SU-DHL-6 (cell line): ENCODE results near the gene SCRN2.

Experiments
- H2AFZ ChIP-seq: fragments of 200-600 bp; sonication (generic); 2 replicates; pipeline ENCODE4 v1.6.1; 2014; ENCODE audit warnings: low read depth, mild to moderate bottlenecking, moderate library complexity, mixed read lengths, antibody characterized with exemption, low read length; ENCODE audit not compliant: severe bottlenecking
- H3F3A ChIP-seq: fragments of 200-600 bp; shearing (Covaris generic); 2 replicates; pipeline ENCODE4 v1.6.0; 2016; ENCODE audit warnings: antibody characterized with exemption, mild to moderate bottlenecking; ENCODE audit not compliant: insufficient read depth
- H3K27ac ChIP-seq: fragments of 200-600 bp; sonication (generic); 2 replicates; pipeline ENCODE4 v1.5.1; 2016; ENCODE audit warnings: low read depth, mild to moderate bottlenecking, low read length, moderate library complexity, mixed read lengths
- H3K27me3 ChIP-seq: fragments of 200-600 bp; sonication (generic), shearing (Covaris generic); 2 replicates; pipeline ENCODE4 v1.6.0; 2014; ENCODE audit warnings: mild to moderate bottlenecking, low read length
- H3K36me3 ChIP-seq: fragments of 200-600 bp; sonication (generic); 2 replicates; pipeline ENCODE4 v1.6.1; 2014; ENCODE audit warnings: mild to moderate bottlenecking, low read length, mixed read lengths
- H3K4me2 ChIP-seq: fragments of 300-600, 200-600 bp; shearing (Covaris generic), sonication (generic); 2 replicates; pipeline ENCODE4 v1.6.0; 2014; ENCODE audit warnings: low read length, low read depth, mild to moderate bottlenecking; ENCODE audit not compliant: poor library complexity, severe bottlenecking
- H3K4me3 ChIP-seq: fragments of 200-600 bp; sonication (generic); 2 replicates; pipeline ENCODE4 v1.5.1; 2014; ENCODE audit warnings: antibody characterized with exemption, low read length, mild to moderate bottlenecking, mixed read lengths; ENCODE audit not compliant: insufficient read depth, poor library complexity, severe bottlenecking
- H3K79me2 ChIP-seq: fragments of 200-600 bp; sonication (generic); 2 replicates; pipeline ENCODE4 v1.6.1; 2014; ENCODE audit warnings: mild to moderate bottlenecking, low read length, moderate library complexity; ENCODE audit not compliant: insufficient read depth
- H3K9ac ChIP-seq: fragments of 200-600 bp; sonication (generic); 2 replicates; pipeline ENCODE4 v1.7.0; 2014; ENCODE audit warnings: mild to moderate bottlenecking, low read length
- H3K9me2 ChIP-seq: fragments of 200-600 bp; sonication (generic); replicated peaks from 2 replicates; pipeline ENCODE4 v1.6.1; 2014; ENCODE audit warnings: low read length; ENCODE audit not compliant: insufficient read depth
- H3K9me3 ChIP-seq: fragments of 200-600 bp; sonication (generic); 2 replicates; pipeline ENCODE4 v1.6.1; 2014; ENCODE audit warnings: low read length, mixed read lengths; ENCODE audit not compliant: insufficient read depth
- H4K20me1 ChIP-seq: fragments of 200-600 bp; sonication (generic); 2 replicates; pipeline ENCODE4 v1.6.1; 2014; ENCODE audit warnings: low read depth, mild to moderate bottlenecking, antibody characterized with exemption, low read length, moderate library complexity, mixed read lengths
- CTCF ChIP-seq: fragments of 200-600 bp; sonication (generic); IDR thresholded peaks from one replicate; pipeline ENCODE4 v1.5.1; 2017; ENCODE audit warnings: antibody characterized with exemption, mild to moderate bottlenecking, low read length, moderate library complexity; ENCODE audit not compliant: insufficient read depth, poor library complexity, severe bottlenecking
- EZH2phosphoT487 ChIP-seq: fragments of 200-600 bp; sonication (generic), shearing (Covaris generic); conservative IDR thresholded peaks from 2 replicates; pipeline ENCODE4 v1.6.1; 2018; ENCODE audit warnings: mild to moderate bottlenecking, antibody characterized with exemption, low read length, moderate library complexity, mixed read lengths

Gene SCRN2

GRCh38 chr17:47844814-47845715, 4.0 kb upstream of the SCRN2 start:
- no peak for TF ChIP-seq EZH2phosphoT487
- TF ChIP-seq CTCF: no peak
- Histone ChIP-seq H3K9me2 (no peaks in the 10 kb centered on the region), H2AFZ (no peak overlapping the region), H4K20me1 (no peaks in the 10 kb centered on the region), H3K79me2 (no peaks in the 10 kb centered on the region), H3K9me3 (no peaks in the 10 kb centered on the region), H3K4me3 (no peak overlapping the region), H3K9ac (no peak overlapping the region), H3K36me3 (no peaks in the 10 kb centered on the region), H3K27ac (no peak overlapping the region), H3K27me3 (no peaks in the 10 kb centered on the region), H3F3A (no peaks in the 10 kb centered on the region), H3K4me2 (no peak overlapping the region)

DNA sequence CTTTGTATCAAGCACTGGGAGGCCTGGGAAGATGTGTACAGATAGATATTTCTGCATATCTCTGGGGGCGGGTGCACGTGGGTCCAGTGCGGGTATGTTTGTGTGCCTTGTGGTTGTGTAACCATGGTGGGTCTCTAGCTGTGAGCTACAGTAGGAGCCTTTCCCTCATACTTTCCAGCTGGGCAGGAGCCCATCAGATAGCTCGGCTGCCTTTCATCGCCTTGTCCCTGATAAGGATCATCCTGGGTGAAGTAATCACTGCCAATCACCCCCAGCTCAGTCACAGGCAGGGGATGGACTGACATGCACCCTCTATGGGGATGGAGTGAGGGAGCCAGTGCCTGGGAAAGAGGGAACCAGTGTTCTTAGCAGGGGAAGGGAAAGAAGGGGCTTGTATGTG, 3.2 kb upstream of the SCRN2 start:
- no peak for TF ChIP-seq CTCF
- TF ChIP-seq EZH2phosphoT487: no peak
- H3K9me2 ChIP-seq: no peaks in the 10 kb centered on the region
- H3K9ac ChIP-seq: no peak overlapping the region
- no peaks in the 10 kb centered on the region for H3F3A ChIP-seq
- H3K79me2 ChIP-seq: no peaks in the 10 kb centered on the region
- H3K4me2 ChIP-seq: no peak overlapping the region
- no peak overlapping the region for H2AFZ ChIP-seq
- H3K9me3 ChIP-seq: no peaks in the 10 kb centered on the region
- H3K36me3 ChIP-seq: no peaks in the 10 kb centered on the region
- H4K20me1 ChIP-seq: no peaks in the 10 kb centered on the region
- H3K27me3 ChIP-seq: no peaks in the 10 kb centered on the region
- no peak overlapping the region for H3K4me3 ChIP-seq
- no peak overlapping the region for H3K27ac ChIP-seq

GRCh38 chr17:47843391-47843730, 2.3 kb upstream of the SCRN2 start:
- Histone ChIP-seq H3K9me3 (no peaks in the 10 kb centered on the region), H3K36me3 (no peaks in the 10 kb centered on the region), H3K9ac (no peak overlapping the region), H3K27me3 (no peaks in the 10 kb centered on the region), H3K79me2 (no peaks in the 10 kb centered on the region), H3K4me2 (no peak overlapping the region), H3K9me2 (no peaks in the 10 kb centered on the region), H2AFZ (no peak overlapping the region), H3F3A (no peaks in the 10 kb centered on the region), H3K27ac (no peak overlapping the region), H3K4me3 (no peak overlapping the region), H4K20me1 (no peaks in the 10 kb centered on the region)
- TF ChIP-seq CTCF (no peak), EZH2phosphoT487 (no peak)
